Loucy (cell line): ENCODE results near the gene TMEM69.
"Not testable (repeated sequence)": the region's sequence is repeated elsewhere in the genome, so short reads cannot be mapped to it uniquely, and the experiment has no call there.

Source experiments
- H2AFZ ChIP-seq: fragments of 200-600 bp; sonication (generic); 2 replicates; pipeline ENCODE4 v1.6.0; 2016; ENCODE audit warnings: antibody characterized with exemption, mild to moderate bottlenecking, low read length, moderate library complexity
- H3F3A ChIP-seq: fragments of 200-600 bp; 2 replicates; pipeline ENCODE4 v1.6.0; 2016; ENCODE audit warnings: antibody characterized with exemption, low read depth, mild to moderate bottlenecking
- H3K27me3 ChIP-seq: fragments of 200-600 bp; sonication (generic); 2 replicates; pipeline ENCODE4 v1.6.1; 2014; ENCODE audit warnings: low read length, mild to moderate bottlenecking; ENCODE audit not compliant: insufficient read depth, poor library complexity, severe bottlenecking
- H3K36me3 ChIP-seq: fragments of 200-600 bp; sonication (generic); 2 replicates; pipeline ENCODE4 v1.6.1; 2016; ENCODE audit warnings: low read length; ENCODE audit not compliant: insufficient read depth
- H3K4me1 ChIP-seq: fragments of 200-600 bp; sonication (generic); 2 replicates; pipeline ENCODE4 v1.5.1; 2014; ENCODE audit warnings: low read length, mild to moderate bottlenecking; ENCODE audit not compliant: insufficient read depth, poor library complexity, severe bottlenecking
- H3K4me2 ChIP-seq: fragments of 200-600 bp; sonication (generic); 2 replicates; pipeline ENCODE4 v1.6.0; 2014; ENCODE audit warnings: antibody characterized with exemption, low read length, low read depth, mild to moderate bottlenecking; ENCODE audit not compliant: poor library complexity, severe bottlenecking
- H3K4me3 ChIP-seq: fragments of 200-600 bp; sonication (generic); 2 replicates; pipeline ENCODE4 v1.5.1; 2014; ENCODE audit warnings: low read length, mild to moderate bottlenecking, mixed read lengths; ENCODE audit not compliant: poor library complexity, severe bottlenecking
- H3K79me2 ChIP-seq: fragments of 200-600 bp; sonication (generic); 2 replicates; pipeline ENCODE4 v1.6.1; 2014; ENCODE audit warnings: low read length; ENCODE audit not compliant: insufficient read depth
- H3K9ac ChIP-seq: fragments of 200-600 bp; sonication (generic); 2 replicates; pipeline ENCODE4 v1.6.0; 2014; ENCODE audit warnings: mild to moderate bottlenecking, low read depth, low read length, moderate library complexity; ENCODE audit not compliant: poor library complexity, severe bottlenecking
- H3K9me2 ChIP-seq: fragments of 200-600 bp; sonication (generic); replicated peaks from 2 replicates; pipeline ENCODE4 v1.6.1; 2016; ENCODE audit warnings: low read depth, low read length, mixed read lengths
- H3K9me3 ChIP-seq: fragments of 200-600 bp; sonication (generic); 2 replicates; pipeline ENCODE4 v1.6.1; 2014; ENCODE audit warnings: mild to moderate bottlenecking, antibody characterized with exemption, low read length, low read depth; ENCODE audit not compliant: insufficient read depth
- H4K20me1 ChIP-seq: fragments of 200-600 bp; sonication (generic); 2 replicates; pipeline ENCODE4 v1.6.0; 2014; ENCODE audit warnings: antibody characterized with exemption, low read length, mild to moderate bottlenecking; ENCODE audit not compliant: insufficient read depth, poor library complexity, severe bottlenecking
- EZH2phosphoT487 ChIP-seq: fragments of 200-600 bp; IDR thresholded peaks from 2 replicates; pipeline ENCODE4 v1.6.1; 2018; ENCODE audit warnings: antibody characterized with exemption, mild to moderate bottlenecking, moderate library complexity, borderline replicate concordance
- TF ChIP-seq, protein P1 (sequence below): fragments of 200-600 bp; sonication (generic); conservative IDR thresholded peaks from 2 replicates; pipeline ENCODE4 v1.5.1; 2014; ENCODE audit warnings: mild to moderate bottlenecking, antibody characterized with exemption, low read length

The TMEM69 gene

DNA sequence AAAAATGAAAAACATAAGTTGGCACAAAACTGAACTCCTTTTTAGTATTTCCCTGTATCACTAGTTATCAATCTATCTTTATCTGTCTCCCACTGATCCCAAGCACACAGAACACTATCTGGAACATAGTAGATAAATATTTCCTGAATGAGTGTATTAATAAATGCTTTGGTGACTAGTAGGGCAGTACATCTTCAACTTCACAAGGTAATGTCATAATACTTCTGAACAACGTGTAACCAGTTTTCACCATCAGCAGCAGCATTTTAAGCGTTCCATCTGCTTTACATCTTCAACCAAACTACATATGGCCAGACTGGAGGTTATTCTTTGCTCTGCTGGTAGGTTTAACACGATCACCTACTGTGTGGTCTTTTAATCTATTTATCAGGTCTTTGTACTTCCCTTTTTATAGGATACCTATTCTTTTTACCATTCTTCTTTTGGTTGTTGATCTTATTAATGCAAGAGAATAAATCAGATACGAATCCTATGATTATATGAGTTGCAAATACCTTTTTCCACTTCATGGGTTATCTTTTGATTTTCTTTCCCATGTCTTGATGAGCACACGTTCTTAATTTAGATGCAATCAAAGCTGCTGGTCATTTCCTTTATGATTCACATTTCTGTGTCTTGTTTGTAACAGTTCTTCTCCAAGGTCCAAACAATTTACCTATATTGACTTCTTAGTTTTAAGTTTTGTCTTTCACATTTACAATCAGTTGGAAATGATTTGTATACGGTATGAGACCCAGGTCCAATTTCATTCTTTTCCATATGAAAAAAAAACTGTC lies 17.9 kb upstream of the TMEM69 start:
- H3K9ac ChIP-seq: no peak overlapping the region
- no peaks in the 10 kb centered on the region for H3K4me1 ChIP-seq
- H2AFZ ChIP-seq: no peak overlapping the region
- peaks cover 100% of the 10 kb centered on the region for H3K79me2 ChIP-seq
- no peaks in the 10 kb centered on the region for H3K9me3 ChIP-seq
- H3K4me2 ChIP-seq: no peak overlapping the region
- H4K20me1 ChIP-seq: peaks cover 97% of the 10 kb centered on the region
- TF ChIP-seq, protein P1, sequence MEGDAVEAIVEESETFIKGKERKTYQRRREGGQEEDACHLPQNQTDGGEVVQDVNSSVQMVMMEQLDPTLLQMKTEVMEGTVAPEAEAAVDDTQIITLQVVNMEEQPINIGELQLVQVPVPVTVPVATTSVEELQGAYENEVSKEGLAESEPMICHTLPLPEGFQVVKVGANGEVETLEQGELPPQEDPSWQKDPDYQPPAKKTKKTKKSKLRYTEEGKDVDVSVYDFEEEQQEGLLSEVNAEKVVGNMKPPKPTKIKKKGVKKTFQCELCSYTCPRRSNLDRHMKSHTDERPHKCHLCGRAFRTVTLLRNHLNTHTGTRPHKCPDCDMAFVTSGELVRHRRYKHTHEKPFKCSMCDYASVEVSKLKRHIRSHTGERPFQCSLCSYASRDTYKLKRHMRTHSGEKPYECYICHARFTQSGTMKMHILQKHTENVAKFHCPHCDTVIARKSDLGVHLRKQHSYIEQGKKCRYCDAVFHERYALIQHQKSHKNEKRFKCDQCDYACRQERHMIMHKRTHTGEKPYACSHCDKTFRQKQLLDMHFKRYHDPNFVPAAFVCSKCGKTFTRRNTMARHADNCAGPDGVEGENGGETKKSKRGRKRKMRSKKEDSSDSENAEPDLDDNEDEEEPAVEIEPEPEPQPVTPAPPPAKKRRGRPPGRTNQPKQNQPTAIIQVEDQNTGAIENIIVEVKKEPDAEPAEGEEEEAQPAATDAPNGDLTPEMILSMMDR: no peak
- H3K36me3 ChIP-seq: peaks cover 19% of the 10 kb centered on the region; the same call in 1 of the 2 replicates
- no peaks in the 10 kb centered on the region for H3F3A ChIP-seq
- no peaks in the 10 kb centered on the region for H3K9me2 ChIP-seq
- no peak overlapping the region for H3K4me3 ChIP-seq
- H3K27me3 ChIP-seq: no peaks in the 10 kb centered on the region

DNA sequence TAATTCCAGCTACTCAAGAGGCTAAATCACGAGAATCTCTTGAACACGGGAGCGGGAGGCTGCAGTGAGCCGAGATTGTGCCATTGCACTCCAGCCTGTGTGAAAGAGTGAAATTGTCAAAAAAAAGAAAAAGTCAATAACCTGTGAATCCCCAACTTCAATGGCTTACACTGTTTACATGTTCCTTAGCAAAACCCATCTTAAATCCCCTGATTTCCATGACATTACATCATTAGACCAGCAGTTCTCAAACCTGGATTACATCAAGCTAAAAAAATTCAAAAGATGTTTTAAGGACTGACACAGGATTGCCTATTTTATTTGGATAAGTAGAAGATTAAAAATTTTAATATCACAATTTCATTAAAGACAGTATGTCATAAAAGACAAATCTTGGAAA lies 14.0 kb upstream of the TMEM69 start:
- H3K79me2 ChIP-seq: peaks cover 99% of the 10 kb centered on the region
- TF ChIP-seq, protein P1: no peak
- no peak for TF ChIP-seq EZH2phosphoT487
- H4K20me1 ChIP-seq: peaks cover 91% of the 10 kb centered on the region
- H3K27me3 ChIP-seq: no peaks in the 10 kb centered on the region
- no peaks in the 10 kb centered on the region for H3K9me3 ChIP-seq
- no peaks in the 10 kb centered on the region for H3F3A ChIP-seq
- peaks cover 17% of the 10 kb centered on the region for H3K4me1 ChIP-seq
- H3K9ac ChIP-seq: no peak overlapping the region
- H3K4me2 ChIP-seq: no peak overlapping the region
- no peaks in the 10 kb centered on the region for H3K9me2 ChIP-seq
- no peak overlapping the region for H3K4me3 ChIP-seq
- H2AFZ ChIP-seq: no peak overlapping the region
- H3K36me3 ChIP-seq: peaks cover 17% of the 10 kb centered on the region; the same call in 1 of the 2 replicates

- H2AFZ ChIP-seq: no peak overlapping the region
- peaks cover 99% of the 10 kb centered on the region for H3K79me2 ChIP-seq
- H3K27me3 ChIP-seq: no peaks in the 10 kb centered on the region
- no peak for TF ChIP-seq EZH2phosphoT487
- TF ChIP-seq, protein P1: no peak
- no peak overlapping the region for H3K4me3 ChIP-seq
- peaks cover 22% of the 10 kb centered on the region for H3K4me1 ChIP-seq
- H4K20me1 ChIP-seq: peaks cover 91% of the 10 kb centered on the region
- H3F3A ChIP-seq: 0 out of 2 replicates have a peak, but pooled peaks cover 1% of the 10 kb centered on the region
- peaks cover 16% of the 10 kb centered on the region; the same call in 1 of the 2 replicates for H3K36me3 ChIP-seq
- H3K9me2 ChIP-seq: no peaks in the 10 kb centered on the region
- H3K9me3 ChIP-seq: no peaks in the 10 kb centered on the region
- no peak overlapping the region for H3K9ac ChIP-seq
- no peak overlapping the region for H3K4me2 ChIP-seq
These were observed 13.5 kb upstream of the TMEM69 start for GRCh38 chr1:45674478-45674877.

GRCh38 chr1:45676553-45676952 lies 11.4 kb upstream of the TMEM69 start:
- H3K9me3 ChIP-seq, H3K9me2 ChIP-seq, H3K4me2 ChIP-seq, H3K9ac ChIP-seq, H3K36me3 ChIP-seq, H3K4me3 ChIP-seq, H3F3A ChIP-seq, H2AFZ ChIP-seq, H3K27me3 ChIP-seq: not testable (repeated sequence)
- Histone ChIP-seq H3K4me1 (peaks cover 39% of the 10 kb centered on the region), H3K79me2 (peaks cover 99% of the 10 kb centered on the region), H4K20me1 (peaks cover 91% of the 10 kb centered on the region)
